CD1c-positive myeloid dendritic cell (primary cell): ENCODE results near the gene STAT3.
"Not testable (repeated sequence)": the region's sequence is repeated elsewhere in the genome, so short reads cannot be mapped to it uniquely, and the experiment has no call there.

Experiments used
- DNase-seq: peaks from one replicate; pipeline ENCODE4 v3.0.0-alpha.2; 2016; ENCODE audit errors: extremely low spot score

The STAT3 gene

GRCh38 chr17:42409523-42410318 lies 21.5 kb upstream of the STAT3 start:
- no peak for DNase-seq

- no peak for DNase-seq
Measured at GRCh38 chr17:42408061-42408460, 19.8 kb upstream of the STAT3 start.

DNA sequence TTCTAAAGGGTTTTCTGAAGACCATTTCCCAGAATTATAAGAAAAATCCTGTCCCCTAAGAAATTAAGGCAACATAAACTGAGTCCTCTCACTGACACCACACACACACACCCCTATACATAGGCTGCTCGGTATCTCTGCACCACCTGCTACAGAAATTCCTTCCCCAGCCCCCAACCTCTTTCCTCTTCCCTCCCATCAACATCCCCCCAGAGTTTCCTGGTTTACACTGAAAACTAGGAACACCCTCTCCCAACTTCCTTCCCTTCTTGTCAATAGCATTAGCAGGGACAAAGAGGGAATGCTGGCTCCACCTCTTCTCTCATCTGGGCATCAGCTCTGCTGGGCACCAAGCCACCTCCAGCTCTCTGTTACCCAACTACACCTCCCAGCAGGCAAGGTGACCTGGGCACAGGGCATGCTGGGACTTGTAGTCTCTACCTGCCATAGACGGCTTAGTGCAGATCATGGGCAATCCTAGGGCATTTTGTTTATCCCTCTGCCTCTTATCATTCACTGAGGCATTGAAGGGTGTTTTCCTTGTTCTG lies 19.1 kb upstream of the STAT3 start:
- peak; percentile 39 for DNase-seq

GRCh38 chr17:42406615-42407288 lies 18.5 kb upstream of the STAT3 start:
- DNase-seq, result peak; percentile 39

DNA sequence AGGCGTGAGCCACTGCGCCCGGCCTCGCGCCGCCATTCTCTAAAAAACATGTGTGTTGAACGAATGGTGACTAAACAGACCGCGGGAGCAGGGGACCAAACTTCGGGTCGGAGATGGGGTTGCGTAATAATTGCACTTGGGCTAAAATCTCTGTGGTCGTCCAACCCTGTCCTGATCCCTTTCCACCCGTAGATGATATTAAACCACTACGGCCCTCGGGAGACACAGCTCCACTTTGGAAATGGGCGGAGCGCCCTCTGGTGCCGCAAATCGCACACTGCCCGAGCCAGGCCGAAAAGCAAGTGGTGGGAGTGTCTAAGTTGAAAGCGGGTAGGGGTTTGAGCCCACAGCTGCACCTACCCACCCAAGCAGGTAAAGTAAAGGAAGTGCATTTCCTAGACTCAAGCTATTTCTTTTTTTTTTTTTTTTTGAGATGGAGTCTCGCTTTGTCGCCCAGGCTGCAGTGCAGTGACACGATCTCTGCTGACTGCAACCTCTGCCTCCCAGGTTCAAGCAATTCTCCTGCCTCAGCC lies 17.8 kb upstream of the STAT3 start:
- peak; percentile 85 for DNase-seq

DNA sequence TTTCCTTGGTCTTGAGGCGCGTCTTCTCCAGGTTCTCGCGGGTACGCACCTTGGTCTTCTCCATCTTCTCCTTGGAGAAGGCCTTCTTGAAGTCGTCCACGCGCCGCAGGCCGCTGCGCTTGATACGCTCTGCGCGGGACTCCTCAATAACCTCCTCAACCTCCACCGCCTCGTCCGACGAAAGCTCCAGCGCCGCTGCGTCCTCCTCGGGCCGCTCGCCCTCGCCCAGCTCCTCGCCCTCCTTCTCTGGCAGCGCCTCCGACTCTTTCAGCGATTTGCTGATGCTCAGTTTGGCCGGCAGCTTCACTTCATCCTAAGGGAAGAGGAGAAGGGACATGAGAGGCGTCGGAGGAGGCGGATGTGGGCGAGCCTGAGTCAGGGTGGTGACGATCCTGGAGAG lies 16.8 kb upstream of the STAT3 start:
- no peak for DNase-seq

GRCh38 chr17:42404326-42405055 lies 16.2 kb upstream of the STAT3 start:
- no peak for DNase-seq

DNA sequence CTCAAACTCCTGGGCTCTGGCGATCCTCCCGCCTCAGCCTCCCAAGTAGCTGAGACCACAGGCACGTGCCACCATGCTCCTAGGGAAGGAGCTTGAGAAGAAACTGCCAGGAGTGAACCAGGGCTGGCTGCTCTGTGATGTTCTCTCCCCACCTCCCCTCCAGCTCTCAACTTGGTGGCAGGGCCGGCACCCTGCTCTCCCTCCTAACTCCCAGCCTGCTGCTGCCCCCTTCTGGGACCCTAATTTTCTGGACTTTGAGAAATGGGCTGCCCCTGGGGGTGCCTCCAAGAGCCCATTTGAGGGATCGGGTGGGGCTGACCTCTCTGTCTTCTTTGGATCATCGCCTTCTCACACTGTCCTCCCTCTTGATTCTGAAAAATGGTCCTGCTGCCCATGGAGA lies 14.9 kb upstream of the STAT3 start:
- DNase-seq, result no peak

- no peak for DNase-seq
Measured at GRCh38 chr17:42402117-42402516, 13.9 kb upstream of the STAT3 start.

- not testable (repeated sequence) for DNase-seq
Measured at GRCh38 chr17:42400844-42401375, 12.7 kb upstream of the STAT3 start.

- no peak for DNase-seq
Measured at GRCh38 chr17:42399948-42400843, 12.0 kb upstream of the STAT3 start.

GRCh38 chr17:42399121-42399520 lies 10.9 kb upstream of the STAT3 start:
- DNase-seq, result no peak

- DNase-seq, result not testable (repeated sequence)
Measured at GRCh38 chr17:42395601-42396000, 7.4 kb upstream of the STAT3 start.

- DNase-seq, result no peak
Measured at GRCh38 chr17:42394838-42395237, 6.6 kb upstream of the STAT3 start.

DNA sequence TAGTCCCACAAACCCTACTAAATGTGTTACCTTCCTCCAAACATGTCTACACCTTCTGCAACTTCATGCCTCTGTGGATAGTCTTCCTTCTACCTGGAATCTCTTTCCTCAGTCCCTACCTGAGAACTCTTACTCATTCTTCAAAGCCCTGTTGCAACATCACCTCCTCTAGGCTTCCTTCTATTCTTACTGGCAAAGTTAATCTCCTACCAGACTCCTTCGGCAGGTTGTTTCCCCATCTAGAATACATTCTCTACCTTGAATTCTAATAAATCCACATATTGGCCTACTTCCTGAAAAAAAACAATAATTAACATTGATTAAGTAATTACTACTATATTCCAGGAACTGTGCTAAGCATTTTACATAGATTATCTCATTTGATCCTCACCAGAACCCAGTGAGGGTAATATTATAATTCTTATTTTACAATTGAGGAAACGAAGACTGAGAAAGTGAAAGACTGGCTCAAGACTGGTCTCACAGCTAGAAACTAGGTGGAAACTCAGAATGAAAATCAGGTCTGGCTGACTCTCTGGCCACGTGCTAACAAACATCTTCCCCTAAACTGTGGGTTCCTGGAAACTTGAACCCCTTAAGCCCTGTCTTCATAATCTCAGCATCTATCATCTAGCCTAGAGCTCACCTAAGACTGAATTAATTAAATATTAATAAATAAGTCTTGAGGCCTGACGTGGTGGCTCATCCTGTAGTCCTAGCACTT lies 4.6 kb upstream of the STAT3 start:
- no peak for DNase-seq

DNA sequence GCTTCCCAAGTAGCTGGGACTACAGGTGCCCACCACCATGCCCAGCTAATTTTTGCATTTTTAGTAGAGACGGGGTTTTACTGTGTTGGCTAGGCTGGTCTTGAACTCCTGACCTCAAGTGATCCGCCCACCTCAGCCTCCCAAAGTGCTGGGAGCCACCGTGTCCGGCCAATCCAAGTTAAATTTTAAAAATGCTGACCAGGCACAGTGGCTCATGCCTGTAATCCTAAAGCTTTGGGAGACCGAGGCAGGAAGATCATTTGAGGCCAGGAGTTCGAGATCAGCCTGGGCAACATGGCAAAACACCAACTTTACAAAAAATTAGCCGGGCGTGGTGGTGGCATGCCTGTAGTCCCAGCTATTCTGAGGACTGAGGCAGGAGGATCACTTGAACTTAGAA lies 3.2 kb upstream of the STAT3 start:
- not testable (repeated sequence) for DNase-seq

DNA sequence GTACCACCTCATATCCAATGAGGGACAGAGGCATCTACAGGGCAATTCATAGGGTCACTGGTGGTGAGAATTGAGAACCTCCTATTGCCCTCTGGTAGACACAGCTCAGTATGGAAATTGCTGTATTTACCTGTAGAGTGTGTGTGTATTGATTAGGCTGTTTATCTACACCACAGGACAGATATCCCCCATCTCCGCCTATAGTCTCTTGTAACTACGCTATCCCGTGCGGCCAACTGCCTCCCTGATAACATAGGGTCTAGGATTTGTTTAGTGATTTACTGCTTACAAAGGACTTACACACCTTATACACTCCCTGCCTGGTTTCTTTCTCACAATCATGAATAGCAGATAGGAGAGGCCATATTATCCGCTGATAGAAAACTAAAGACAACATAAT lies 1.7 kb upstream of the STAT3 start:
- DNase-seq, result no peak

DNA sequence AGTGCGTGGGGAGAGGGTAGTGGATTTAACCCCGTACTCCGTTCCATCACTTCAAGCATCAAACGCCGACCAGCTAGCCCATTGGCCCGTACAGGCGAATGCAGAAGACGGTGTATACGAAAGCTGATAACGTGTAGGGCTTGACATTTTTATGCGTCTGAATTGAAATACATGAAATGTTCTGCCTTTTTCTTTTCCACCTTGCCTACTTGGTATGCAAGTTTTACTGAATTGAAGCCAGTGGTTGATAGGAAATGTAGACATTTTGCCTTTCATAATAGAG lies 834 bp upstream of the STAT3 start:
- DNase-seq, result no peak

DNA sequence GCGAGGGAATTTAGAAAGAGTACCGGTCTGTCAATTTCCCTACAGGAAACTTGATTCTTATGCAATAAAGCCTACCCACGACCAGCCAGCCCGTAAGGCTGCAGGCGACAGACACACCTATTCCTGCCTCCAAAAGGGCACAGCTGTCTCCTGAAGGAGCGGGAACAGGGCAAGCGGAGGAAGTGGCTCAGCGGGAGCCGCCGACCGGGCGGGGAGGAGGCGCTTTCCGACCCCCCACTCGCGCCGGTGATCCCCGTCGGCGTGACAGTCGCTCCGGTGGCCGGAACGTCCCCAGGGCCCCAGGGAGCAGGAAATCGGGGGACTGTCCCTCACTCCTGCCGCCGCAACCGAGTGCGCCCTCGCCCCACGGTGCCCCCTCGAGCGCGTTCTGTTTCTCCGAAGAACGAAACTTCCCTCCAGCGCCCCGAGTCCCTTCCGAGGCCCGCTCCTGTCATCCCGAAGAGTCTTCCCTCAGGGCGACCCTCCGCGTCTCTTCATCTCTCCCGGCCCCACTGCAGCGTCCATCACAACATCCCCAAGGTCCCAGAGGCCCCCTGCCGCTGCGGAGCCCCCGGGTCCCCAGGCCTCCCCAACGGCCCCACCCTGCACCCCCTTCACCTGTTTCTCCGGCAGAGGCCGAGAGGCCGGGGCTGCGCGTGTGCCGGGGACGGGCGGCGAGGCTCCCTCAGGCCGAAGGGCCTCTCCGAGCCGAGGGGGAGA lies 421 bp downstream of the STAT3 start:
- peak; percentile 59 for DNase-seq
